Stimulated activated naive CD8-positive, alpha-beta T cell treated with anti-CD3 and anti-CD28 coated beads, Interleukin-15, Interleukin-2, amounts not matched to agents 100 ng/mL and 50 ng/mL, for 24 hours (primary cell): Measurements from ENCODE around the gene GGTLC1.
"Not testable (repeated sequence)": the region's sequence is repeated elsewhere in the genome, so short reads cannot be mapped to it uniquely, and the experiment has no call there.

Source experiments
- H3K27ac Mint-ChIP-seq: one replicate; pipeline ENCODE4 v1.8.0; 2021; ENCODE audit warnings: mild to moderate bottlenecking, mixed read lengths
- H3K27me3 Mint-ChIP-seq: one replicate; pipeline ENCODE4 v1.8.0; 2021; ENCODE audit warnings: mixed read lengths
- H3K36me3 Mint-ChIP-seq: one replicate; pipeline ENCODE4 v1.8.0; 2021; ENCODE audit warnings: low read depth, mixed read lengths
- H3K4me1 Mint-ChIP-seq: one replicate; pipeline ENCODE4 v1.8.0; 2021; ENCODE audit warnings: low read depth, mixed read lengths
- H3K4me3 Mint-ChIP-seq: one replicate; pipeline ENCODE4 v1.8.0; 2021; ENCODE audit warnings: mild to moderate bottlenecking, mixed read lengths
- H3K9me3 Mint-ChIP-seq: one replicate; pipeline ENCODE4 v1.8.0; 2021; ENCODE audit warnings: mixed read lengths

Gene GGTLC1

DNA sequence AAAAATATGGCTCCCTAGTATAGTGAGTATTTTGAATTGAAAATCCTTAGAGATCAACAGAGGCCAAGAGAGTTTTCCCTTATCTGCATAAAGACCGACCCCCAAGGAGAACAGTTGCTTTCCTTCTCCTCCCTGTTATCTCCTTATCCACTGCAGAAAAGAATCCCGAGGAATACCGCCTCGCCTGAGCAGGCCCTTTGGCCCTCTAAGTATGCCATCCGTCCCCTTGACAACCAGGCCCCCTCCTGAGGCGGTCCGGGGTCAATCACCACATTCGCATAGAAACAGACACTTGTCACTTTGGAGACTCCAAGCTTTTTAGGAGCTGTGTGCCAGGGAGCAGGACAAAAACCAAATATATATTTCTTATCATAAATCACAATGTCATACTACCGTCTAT is 15.9 kb upstream of the GGTLC1 start:
- Mint-ChIP-seq H3K27ac (no peak overlapping the region), H3K36me3 (no peaks in the 10 kb centered on the region), H3K9me3 (no peaks in the 10 kb centered on the region), H3K27me3 (no peaks in the 10 kb centered on the region), H3K4me1 (no peaks in the 10 kb centered on the region), H3K4me3 (no peak overlapping the region)

DNA sequence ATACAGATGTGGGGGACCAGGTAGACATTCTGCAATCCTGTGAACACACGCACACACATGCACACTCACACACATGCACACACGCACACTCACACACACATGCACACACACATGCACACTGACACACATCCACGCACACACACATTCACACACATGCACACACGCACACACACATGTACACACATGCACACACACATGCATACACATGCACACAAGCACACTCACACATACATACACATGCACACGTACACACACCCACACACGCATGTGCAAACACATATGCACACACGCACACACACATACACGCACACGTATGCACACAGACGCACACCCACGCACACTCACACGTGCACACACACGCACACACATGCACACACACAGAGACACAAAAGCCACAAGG is 14.3 kb upstream of the GGTLC1 start:
- Mint-ChIP-seq H3K9me3 (no peaks in the 10 kb centered on the region), H3K27me3 (no peaks in the 10 kb centered on the region), H3K4me3 (no peak overlapping the region), H3K36me3 (no peaks in the 10 kb centered on the region), H3K27ac (peak overlapping the region; percentile 28), H3K4me1 (no peaks in the 10 kb centered on the region)

- Mint-ChIP-seq H3K4me3 (no peak overlapping the region), H3K36me3 (no peaks in the 10 kb centered on the region), H3K27ac (no peak overlapping the region), H3K27me3 (no peaks in the 10 kb centered on the region), H3K4me1 (no peaks in the 10 kb centered on the region), H3K9me3 (no peaks in the 10 kb centered on the region)
Measured at GRCh38 chr20:24001712-24002405, 13.3 kb upstream of the GGTLC1 start.

- no peak overlapping the region for H3K27ac Mint-ChIP-seq
- no peaks in the 10 kb centered on the region for H3K4me1 Mint-ChIP-seq
- no peak overlapping the region for H3K4me3 Mint-ChIP-seq
- no peaks in the 10 kb centered on the region for H3K36me3 Mint-ChIP-seq
- H3K9me3 Mint-ChIP-seq, result no peaks in the 10 kb centered on the region
- H3K27me3 Mint-ChIP-seq, result no peaks in the 10 kb centered on the region
Measured at GRCh38 chr20:23998844-23999243, 10.3 kb upstream of the GGTLC1 start.

- no peaks in the 10 kb centered on the region for H3K27me3 Mint-ChIP-seq
- H3K27ac Mint-ChIP-seq, result no peak overlapping the region
- no peaks in the 10 kb centered on the region for H3K4me1 Mint-ChIP-seq
- no peaks in the 10 kb centered on the region for H3K36me3 Mint-ChIP-seq
- no peaks in the 10 kb centered on the region for H3K9me3 Mint-ChIP-seq
- H3K4me3 Mint-ChIP-seq, result no peak overlapping the region
Measured at GRCh38 chr20:23998392-23998791, 9.8 kb upstream of the GGTLC1 start.

DNA sequence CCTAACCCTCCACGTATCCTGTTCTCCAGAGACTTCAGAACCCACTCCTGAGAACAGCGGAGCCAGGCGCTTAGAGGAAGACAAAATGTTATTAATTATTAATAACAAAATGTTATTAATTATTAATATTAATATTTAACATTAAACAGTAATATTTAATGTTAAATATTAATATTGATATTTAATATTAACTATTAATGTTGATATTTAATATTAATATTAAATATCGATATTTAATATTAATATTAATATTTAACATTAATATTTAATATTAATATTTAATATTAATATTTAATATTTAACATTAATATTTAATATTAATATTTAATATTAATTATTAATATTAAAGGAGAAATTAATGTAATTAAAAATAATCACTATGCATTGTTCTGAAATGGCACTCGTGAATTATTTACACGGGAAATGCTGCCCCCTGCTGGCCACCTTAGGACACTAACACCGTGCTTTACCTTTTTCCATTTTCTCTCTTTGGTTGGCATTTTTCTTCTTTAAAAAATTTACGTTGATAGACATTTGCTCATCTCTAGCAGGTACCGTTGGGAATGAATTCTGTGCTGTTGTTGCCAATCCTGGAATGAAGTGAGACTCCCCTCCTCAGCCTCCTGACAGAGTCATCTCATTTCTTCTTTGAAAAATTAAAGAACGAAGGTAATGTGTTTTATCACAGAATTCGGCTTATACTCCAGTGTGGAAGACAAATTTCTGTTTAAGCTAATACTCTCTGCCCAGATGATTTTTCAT is 7.5 kb upstream of the GGTLC1 start:
- Mint-ChIP-seq H3K27ac (no peak overlapping the region), H3K9me3 (no peaks in the 10 kb centered on the region), H3K27me3 (no peaks in the 10 kb centered on the region), H3K36me3 (no peaks in the 10 kb centered on the region), H3K4me1 (no peaks in the 10 kb centered on the region), H3K4me3 (no peak overlapping the region)

DNA sequence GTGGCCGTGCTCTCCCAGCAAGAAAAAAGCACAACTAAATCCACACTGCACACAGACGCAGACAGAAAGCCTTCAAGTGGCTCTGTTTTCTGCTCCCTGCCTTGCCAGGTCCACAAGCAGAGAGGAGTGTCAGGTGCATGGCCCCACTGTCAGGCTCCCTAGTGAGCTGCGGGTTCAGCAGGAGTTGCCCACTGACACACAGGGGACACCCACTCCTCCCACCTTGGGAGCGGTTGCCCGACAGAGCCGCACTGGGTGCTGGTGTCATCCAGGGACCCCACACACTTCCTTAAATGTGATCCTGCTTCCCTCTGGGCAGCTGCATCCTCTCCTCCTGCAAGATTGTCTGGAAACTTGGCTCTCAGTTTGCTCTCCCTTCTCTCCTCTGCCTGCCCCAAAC is 6.7 kb upstream of the GGTLC1 start:
- H3K27ac Mint-ChIP-seq, H3K9me3 Mint-ChIP-seq, H3K27me3 Mint-ChIP-seq, H3K4me3 Mint-ChIP-seq, H3K36me3 Mint-ChIP-seq, H3K4me1 Mint-ChIP-seq: not testable (repeated sequence)

- H3K4me3 Mint-ChIP-seq, H3K27ac Mint-ChIP-seq, H3K36me3 Mint-ChIP-seq, H3K4me1 Mint-ChIP-seq, H3K9me3 Mint-ChIP-seq, H3K27me3 Mint-ChIP-seq: not testable (repeated sequence)
Measured at GRCh38 chr20:23994001-23994633, 5.5 kb upstream of the GGTLC1 start.

DNA sequence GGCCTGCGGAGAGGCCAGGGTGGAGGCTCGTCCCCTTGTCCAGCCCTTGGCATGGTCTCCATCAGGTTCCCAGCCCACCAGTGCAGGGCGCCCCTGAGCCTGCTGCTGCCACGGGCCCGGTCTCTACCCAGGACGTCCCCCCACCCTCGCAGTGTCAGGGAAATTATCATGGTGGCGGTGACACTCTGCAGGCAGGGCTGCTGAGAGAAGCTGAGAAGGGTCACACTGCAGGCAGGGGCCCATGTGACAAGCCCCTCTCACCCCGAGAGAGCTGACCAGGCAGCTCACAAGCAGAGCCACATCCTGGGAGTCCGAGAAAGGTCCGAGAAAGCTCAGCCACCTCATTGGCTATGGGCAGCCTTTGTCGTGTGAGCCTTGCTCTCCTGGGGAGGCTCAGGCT is 4.9 kb upstream of the GGTLC1 start:
- H3K27ac Mint-ChIP-seq, H3K36me3 Mint-ChIP-seq, H3K4me3 Mint-ChIP-seq, H3K27me3 Mint-ChIP-seq, H3K4me1 Mint-ChIP-seq, H3K9me3 Mint-ChIP-seq: not testable (repeated sequence)

DNA sequence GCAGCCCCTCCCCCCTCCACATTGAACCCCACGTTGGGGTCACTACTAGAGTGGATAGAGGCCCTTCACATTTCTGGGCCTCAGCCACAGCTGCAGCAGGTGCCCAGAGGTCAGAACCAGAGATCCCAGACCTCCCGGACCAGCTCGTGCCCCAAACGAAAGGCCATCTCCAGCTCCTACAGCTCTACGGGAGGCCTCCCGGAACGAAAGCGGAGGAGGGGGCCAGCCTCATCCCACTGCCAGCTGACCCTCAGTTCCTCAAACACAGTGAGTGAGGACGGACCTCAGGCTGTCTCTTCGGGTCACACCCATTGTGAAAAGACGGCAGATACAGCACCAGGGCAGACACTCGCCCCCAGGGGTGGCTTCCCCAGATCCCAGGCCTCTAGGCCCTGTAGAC is 1.7 kb upstream of the GGTLC1 start:
- H3K27me3 Mint-ChIP-seq, H3K9me3 Mint-ChIP-seq, H3K4me1 Mint-ChIP-seq, H3K4me3 Mint-ChIP-seq, H3K27ac Mint-ChIP-seq, H3K36me3 Mint-ChIP-seq: not testable (repeated sequence)

DNA sequence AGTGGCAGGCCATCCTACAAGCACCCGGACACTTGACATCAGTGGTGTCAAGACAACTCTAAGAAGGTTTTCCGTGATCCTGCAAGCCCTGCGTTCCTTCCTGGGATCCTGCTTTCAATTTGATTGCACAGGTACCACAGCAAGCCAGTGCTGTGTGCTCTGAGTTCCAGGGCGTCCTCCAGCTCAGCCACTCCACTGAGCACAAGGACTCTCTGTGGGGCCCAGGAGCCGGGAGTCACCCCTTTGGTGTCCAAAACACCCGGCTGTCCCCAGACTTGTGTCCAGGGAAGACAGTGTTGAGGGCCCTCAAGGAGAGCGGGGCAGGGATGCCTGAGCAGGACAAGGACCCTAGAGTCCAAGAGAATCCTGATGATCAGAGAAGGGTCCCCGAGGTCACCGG is 387 bp upstream of the GGTLC1 start:
- H3K27ac Mint-ChIP-seq, H3K4me3 Mint-ChIP-seq, H3K36me3 Mint-ChIP-seq, H3K9me3 Mint-ChIP-seq, H3K27me3 Mint-ChIP-seq, H3K4me1 Mint-ChIP-seq: not testable (repeated sequence)

- not testable (repeated sequence) for H3K9me3 Mint-ChIP-seq, H3K4me1 Mint-ChIP-seq, H3K36me3 Mint-ChIP-seq, H3K27me3 Mint-ChIP-seq, H3K27ac Mint-ChIP-seq, H3K4me3 Mint-ChIP-seq
Measured at GRCh38 chr20:23986716-23987115, 1.9 kb downstream of the GGTLC1 start.

DNA sequence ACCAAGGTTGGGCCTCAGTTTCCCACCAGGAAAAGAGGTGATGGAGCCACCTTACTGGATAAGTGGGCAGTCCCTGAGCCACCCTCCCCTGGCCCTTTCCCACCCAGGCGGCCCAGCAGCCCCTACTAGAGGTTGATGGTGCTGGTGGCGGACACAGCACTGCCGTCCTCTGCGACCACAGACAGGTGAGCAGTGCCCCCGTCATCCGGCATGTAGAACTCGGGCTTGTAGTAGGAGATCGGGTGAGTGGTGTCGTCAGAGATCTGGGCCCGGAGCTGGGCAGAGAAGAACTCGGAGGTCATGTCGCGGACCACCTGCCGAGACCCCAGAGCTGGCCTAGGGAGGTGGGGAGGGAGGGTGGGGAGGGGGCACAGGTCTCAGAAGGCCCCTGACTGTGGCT is 2.3 kb downstream of the GGTLC1 start:
- H3K4me1 Mint-ChIP-seq, H3K27ac Mint-ChIP-seq, H3K27me3 Mint-ChIP-seq, H3K9me3 Mint-ChIP-seq, H3K36me3 Mint-ChIP-seq, H3K4me3 Mint-ChIP-seq: not testable (repeated sequence)

DNA sequence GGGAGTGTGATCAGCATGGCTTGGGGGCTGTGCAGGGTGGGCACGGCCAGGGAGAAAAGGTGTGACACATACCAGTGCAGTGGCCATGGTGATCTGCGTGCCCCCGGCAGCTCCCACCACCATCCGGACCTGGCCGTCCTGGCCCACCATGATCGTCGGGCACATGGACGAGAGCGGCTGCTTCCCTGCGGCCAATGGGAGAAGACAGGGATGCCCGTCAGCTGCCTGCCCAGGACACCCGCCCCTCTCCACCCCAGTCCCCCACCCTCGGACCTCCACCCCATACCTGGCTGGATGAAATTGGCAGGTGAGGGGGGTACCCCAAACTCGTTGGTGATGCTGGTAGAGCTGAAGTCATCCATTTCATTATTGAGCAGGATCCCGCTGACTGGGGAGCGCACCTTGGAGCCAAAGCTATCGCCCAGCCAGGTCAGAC is 2.8 kb downstream of the GGTLC1 start:
- not testable (repeated sequence) for H3K27ac Mint-ChIP-seq, H3K4me1 Mint-ChIP-seq, H3K9me3 Mint-ChIP-seq, H3K27me3 Mint-ChIP-seq, H3K4me3 Mint-ChIP-seq, H3K36me3 Mint-ChIP-seq

DNA sequence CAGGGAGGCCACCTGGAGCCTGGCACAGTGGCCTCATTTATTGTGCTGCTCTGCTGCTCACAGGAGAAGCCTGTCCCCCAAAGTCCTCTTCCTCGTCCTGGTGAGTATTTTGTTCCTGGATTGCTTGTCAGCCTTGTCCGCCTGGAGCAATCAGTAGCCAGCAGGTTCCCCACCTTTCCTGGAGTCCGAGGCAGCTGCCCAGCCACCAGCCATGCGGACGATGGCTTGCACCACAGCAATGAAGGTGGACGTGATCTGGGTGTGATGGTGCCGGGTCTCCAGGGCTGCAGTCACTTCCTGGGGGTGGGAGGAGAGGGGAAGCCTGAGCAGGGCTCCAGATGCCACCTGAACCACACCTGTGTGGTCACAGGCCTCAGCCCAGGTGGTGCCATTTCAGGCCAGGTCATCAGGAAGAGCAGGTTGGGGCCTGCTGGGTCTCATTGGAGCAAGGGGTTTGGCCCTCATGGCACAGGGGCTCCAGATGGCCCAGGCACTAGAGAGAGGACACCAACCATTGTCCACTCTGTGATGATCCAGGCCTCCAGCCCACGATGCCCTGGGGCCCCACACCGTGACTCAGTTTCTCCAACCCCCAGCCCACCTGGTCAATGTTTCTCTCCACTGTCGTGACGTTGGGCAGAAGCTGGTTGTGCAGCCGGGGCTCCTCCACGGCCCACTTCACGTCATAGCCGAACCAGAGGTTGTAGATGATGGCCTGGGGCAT is 3.4 kb downstream of the GGTLC1 start:
- not testable (repeated sequence) for H3K4me1 Mint-ChIP-seq, H3K27ac Mint-ChIP-seq, H3K27me3 Mint-ChIP-seq, H3K4me3 Mint-ChIP-seq, H3K36me3 Mint-ChIP-seq, H3K9me3 Mint-ChIP-seq
